GM21528 (cell line): ENCODE data around the gene GFPT2.

Source experiments
- ATAC-seq: cut with Tn5 transposase; IDR thresholded peaks from one replicate; pipeline ENCODE4 v1.9.1; 2021; ENCODE audit warnings: mild to moderate bottlenecking, moderate library complexity; ENCODE audit not compliant: unreplicated experiment, low FRiP score

The GFPT2 gene

DNA sequence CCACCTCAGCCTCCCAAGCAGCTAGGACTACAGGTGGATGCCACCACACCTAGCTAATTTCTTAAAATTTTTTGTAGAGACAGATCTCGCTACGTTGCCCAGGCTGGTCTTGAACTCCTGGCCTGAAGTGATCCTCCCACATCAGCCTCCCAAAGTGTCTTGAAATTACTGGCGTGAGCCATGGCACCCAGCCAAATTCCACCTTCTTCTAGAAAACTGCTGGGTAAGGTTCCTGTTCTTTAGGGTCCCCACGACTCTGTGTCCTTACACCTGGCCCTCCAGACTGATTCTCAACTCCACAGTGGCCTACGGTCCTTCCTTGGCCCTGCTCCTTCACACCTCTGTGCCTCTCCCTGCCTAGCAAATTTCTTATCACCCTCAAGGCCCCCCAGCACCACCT is 63.2 kb downstream of the GFPT2 start:
- ATAC-seq: no peak

GRCh38 chr5:180289433-180289832 is 63.7 kb downstream of the GFPT2 start:
- no peak for ATAC-seq

DNA sequence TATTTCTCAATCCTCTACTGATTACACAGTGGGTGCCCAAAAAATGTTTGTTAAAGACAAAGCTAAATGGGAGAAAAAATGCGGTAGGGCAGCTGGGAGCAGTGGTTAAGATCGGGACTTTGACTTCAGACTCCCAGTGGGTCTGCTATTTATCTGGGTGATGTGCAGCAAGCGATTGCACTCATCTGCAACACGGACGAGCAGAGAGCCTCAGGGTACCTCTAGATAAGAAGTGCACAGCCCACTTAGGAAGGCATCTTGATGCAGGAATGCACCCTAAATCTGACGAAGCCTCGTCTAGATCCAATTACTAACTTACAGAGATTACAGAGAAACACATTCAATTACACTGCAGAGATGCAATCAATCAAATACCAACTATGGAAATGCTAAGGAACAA is 65.3 kb downstream of the GFPT2 start:
- no peak for ATAC-seq

- ATAC-seq: no peak
These were observed 65.7 kb downstream of the GFPT2 start for GRCh38 chr5:180287404-180287803.

- no peak for ATAC-seq
These were observed 69.0 kb downstream of the GFPT2 start for GRCh38 chr5:180284149-180284548.

DNA sequence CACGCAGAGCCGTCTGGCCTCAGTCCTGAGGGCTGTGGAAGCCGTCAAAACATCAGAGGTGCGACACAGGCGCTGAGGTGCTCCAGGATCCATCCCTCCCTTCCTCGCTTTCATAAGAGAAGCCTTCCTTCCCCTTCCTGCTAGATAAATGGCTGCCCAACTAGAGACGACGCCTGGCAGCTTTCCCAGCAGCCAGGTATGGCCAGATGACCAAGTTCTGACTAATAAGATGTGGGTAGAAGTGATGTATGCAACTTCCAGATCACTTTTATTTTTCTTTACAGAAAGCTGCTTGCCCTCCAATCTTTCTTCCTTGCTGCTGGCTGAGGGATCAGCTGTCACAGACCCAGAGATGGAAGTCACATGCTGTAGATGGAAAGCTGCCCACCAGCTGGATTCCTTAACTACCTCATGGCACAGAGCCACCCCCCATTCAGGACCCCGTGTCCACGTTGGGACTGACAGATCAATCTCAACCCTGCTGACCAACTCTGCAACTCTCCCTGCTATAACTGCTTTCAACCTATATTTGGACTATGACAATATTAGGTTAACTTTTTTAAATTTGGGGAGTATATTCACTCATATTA is 70.0 kb downstream of the GFPT2 start:
- no peak for ATAC-seq

DNA sequence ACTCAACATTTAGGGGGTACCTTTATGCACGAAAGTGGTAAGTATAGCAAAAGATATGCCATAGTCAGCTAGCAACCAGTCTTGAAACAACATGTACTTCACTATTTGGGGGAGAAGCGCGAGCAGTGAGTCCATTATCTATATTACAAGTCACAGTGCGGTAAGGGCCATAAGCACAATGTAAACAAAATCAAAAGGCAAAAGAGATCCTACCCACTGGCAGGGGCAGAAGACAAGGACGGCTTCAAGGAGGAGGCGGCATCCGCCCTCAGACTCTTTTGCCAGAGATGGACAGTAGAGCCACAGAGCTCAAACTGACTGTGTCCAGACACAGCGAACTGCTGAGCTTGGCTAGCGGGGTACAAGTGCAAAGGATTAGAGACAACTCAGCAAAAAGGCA is 70.9 kb downstream of the GFPT2 start:
- ATAC-seq: no peak

DNA sequence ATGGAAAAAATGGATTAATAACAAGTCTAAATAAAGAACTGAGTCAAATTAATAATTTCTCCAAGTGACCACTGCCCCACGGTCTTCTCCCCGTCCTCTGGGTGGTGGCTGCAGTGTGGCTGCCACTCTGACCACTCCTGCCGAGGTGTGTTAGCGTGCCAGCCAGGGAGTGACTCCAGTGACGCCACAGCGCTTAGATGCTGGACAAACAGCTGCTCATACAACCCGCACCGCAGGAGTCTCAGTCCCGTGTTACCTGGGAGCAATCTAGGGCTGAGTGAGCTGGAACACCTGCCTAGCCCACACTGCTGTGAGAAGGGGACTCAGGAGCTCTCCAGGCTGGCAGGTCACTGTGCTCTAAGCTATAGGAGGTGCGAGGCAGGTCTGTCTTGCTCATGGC is 71.4 kb downstream of the GFPT2 start:
- ATAC-seq: no peak

DNA sequence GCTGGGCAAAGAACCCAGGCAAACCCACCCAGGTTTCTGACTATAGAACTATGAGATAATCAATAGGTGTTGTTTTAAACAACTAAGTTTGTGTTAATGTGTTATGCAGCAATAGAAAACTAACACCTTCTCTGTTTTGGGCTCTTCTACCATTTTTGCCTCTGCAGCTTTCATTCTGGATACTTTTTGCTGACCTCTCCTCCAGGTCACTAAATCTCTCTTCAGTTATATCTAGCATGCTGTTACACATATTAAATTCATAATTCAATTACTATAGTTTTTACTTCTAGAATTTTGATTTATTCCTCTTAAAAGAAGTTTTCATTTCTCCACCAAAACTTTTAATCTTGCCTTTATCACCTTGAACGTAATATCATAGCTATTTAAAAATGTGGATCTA is 78.4 kb downstream of the GFPT2 start:
- no peak for ATAC-seq

DNA sequence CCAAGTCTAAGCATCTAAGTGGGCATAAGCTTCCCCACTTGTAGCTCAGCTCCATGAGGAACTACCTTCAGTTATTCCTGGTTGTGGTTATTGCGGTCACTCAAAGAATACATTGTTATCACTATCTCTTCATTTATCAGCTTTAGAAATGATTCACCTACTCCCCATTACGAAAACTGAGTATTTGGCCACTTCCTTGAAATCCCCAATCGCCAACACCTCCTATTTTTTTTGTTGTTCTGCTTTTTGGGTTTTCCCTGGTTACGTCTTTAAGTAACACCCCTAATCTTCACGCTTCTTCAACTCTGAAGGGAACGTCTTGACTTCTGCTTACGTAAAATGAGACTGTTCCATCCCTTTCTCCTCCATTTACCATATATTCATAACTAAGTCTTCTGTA is 81.9 kb downstream of the GFPT2 start:
- no peak for ATAC-seq

- no peak for ATAC-seq
These were observed 93.9 kb downstream of the GFPT2 start for GRCh38 chr5:180259260-180259611.

DNA sequence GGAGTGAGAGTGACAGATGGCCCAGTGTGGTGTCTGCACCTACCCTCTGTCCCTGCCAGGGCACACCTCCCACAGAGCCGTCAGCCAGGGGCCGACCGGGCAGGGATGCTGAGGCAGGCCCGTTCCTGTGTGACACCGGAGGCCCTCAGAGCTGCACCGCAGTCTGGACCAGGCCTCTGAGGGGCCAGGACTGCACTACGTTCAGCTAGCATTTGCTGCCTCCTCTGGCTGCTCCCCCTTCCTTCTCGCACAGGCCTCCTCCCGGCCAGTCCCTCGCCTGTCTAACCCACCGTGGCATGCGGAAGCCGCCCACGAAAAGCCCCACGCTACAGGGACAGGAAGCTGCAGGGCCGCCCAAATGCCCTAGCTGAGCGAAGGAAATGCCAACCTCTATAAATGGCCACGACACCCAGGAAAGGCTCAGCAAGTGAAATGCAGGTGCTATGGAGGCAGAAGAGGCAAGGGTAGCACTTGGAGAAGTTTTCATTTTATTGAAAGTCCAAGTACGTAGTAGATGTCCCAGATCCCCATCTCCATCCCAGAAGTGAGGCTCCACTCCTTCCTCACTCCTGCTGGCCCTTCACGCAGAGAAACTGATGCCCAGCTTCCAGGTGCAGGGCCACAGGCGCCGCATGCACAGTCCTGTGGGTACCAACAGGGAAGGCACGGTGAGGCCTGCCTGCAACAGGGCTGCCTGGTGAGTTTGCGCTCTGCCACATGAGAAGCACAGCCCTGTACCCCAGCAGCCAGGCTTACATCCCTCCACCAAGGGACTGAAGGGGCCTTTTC is 99.9 kb downstream of the GFPT2 start:
- no peak for ATAC-seq

DNA sequence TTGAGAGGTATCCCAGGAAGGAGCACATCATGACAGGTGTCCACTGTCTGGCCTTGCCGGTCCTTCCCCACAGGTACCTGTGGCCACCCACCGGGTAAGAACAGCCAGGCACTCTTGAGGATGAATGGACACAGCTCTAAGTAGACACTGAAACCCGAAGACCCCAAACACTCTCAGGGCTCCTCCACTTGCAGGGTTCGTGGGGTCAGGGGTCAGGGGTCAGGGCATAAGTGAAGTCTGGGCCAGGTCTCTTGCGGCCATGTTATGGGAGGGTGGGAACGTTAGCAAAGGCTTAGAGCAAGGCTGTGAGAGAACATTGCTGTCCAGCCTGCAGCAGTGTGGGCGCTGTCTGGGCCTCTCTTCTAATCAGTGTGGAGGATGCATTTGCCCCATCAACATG is 101.2 kb downstream of the GFPT2 start:
- no peak for ATAC-seq

GRCh38 chr5:180251141-180251540 is 102.0 kb downstream of the GFPT2 start:
- no peak for ATAC-seq
